HG03025 (cell line): Measurements from ENCODE around the gene GPS1.
"Not testable (repeated sequence)": the region's sequence is repeated elsewhere in the genome, so short reads cannot be mapped to it uniquely, and the experiment has no call there.

ENCODE experiments used
- ATAC-seq: cut with Tn5 transposase; IDR thresholded peaks from one replicate; pipeline ENCODE4 v1.9.1; 2021; ENCODE audit warnings: mild to moderate bottlenecking, moderate library complexity; ENCODE audit not compliant: unreplicated experiment, low FRiP score

Gene GPS1

GRCh38 chr17:82024859-82025258 is 26.8 kb upstream of the GPS1 start:
- no peak for ATAC-seq

DNA sequence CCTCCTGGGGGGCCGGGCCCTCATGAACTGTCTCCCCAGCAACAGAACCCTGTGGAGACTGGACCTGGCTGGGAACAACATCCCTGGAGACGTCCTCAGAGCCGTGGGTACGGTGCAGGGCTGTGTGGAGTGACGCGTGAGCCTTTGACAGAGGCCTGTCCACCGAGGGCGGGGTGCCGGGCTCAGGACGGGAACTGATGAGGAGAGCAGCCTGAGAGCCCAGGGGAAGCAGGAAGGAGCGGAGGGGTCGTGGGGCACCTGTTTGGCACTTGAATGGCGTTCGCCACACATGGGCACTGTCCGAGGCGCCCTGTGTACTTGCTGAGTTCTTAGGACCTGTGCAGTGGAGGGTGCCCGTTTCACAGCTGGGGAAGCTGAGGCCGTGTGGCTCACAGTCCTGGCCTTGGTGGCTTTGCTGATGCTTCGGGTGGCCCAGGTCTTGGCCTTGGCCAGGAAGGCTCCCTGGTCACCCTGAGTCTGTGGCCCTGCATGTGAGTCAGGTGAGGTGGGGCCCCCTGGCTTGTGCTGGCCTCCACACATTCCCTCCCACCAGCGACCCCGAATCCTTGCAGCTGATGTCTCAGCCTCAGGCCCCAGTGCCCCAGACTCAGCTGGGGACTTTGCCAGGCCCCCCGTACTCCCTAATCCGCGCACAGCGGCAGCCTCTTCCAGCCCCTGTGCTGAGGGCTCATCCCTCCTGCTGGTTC is 26.1 kb upstream of the GPS1 start:
- ATAC-seq = no peak

DNA sequence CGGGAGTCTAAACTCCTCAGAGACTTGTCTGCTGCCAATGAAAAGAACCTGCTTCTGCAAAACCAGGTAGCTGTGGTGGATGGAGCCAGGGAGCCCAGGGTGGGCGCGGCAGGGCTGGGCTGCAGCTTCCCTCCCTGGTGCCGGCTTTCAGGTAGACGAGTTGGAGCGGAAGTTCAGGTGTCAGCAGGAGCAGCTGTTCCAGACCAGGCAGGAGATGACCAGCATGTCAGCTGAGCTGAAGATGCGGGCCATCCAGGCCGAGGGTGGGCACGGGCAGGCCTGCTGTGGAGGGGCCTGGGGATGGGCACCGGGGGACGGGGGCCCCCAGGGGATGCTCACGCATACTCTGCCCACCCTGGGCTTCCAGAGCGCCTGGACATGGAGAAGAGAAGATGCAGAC is 23.5 kb upstream of the GPS1 start:
- no peak for ATAC-seq

DNA sequence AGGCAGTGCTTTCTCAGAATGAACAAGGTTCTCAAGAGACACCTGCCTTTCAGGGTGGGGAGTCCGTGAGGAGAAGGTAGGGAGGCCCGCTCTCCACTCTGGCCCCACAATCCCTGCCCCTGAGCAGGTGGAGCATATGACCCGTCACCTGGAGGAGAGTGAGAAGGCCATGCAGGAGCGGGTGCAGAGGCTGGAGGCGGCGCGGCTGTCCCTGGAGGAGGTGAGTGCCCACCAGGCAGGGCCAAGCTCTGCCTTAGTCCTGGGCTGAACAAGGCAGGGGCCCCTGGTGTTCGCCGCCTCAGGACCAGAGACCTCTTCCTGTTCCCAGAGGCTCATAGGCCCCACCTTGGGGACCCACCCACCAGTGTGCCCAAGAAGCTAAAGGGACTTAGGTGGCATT is 22.7 kb upstream of the GPS1 start:
- no peak for ATAC-seq

DNA sequence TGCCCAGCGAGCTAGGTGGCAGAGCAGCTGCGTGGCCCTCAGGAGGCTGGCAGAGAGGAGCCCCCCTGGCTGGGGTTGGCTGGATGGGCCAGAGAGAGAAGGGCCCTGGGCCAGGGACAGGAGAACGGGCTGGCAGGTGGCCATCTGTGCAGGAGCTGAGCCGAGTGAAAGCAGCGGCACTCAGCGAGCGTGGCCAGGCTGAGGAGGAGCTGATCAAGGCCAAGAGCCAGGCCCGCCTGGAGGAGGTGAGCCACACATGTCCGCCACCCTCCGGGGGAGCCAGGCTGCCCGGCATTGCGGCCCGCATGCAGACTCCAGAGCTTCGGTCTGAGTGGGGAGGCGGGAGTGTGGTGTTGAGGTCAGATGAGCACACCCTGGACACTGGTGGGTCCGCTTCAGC is 22.3 kb upstream of the GPS1 start:
- no peak for ATAC-seq

GRCh38 chr17:82029990-82030469 is 21.7 kb upstream of the GPS1 start:
- no peak for ATAC-seq

DNA sequence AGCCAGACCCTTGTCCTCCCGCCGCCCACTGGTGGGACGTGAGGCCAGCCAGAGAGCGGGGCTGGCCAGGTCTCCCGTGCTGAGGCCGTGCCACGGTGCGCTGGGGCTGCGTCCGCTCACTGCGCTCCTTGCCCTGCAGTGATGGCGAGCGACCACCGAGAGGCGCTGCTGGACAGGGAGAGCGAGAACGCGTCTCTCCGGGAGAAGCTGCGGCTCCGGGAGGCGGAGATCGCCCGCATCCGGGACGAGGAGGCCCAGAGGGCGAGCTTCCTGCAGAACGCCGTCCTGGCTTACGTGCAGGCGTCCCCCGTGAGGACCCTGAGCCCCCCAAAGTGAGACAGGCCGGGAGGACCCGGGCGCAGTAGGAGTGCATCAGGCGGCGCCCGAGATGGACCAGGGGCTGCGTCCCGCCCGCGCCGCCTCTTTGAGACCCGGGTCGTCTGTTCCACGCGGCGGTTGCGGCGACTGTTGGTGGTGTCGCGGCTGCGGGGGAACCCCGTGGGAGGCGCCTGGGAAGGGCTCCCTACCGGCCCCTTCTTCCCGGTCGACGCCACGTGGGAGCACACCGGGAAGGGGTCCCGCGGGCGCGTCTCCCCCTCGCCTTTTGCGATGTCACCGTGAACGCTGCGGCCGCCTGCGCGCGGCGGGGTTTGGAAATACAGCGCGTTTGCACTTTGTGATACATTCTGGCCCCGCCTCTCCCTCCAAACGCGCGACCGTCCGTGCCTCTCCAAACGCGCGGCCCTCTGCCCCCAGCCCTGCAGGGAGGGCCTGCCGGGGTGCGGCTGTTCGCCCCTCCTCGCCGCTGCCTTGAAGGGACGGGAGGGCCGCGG is 21.0 kb upstream of the GPS1 start:
- no peak for ATAC-seq

DNA sequence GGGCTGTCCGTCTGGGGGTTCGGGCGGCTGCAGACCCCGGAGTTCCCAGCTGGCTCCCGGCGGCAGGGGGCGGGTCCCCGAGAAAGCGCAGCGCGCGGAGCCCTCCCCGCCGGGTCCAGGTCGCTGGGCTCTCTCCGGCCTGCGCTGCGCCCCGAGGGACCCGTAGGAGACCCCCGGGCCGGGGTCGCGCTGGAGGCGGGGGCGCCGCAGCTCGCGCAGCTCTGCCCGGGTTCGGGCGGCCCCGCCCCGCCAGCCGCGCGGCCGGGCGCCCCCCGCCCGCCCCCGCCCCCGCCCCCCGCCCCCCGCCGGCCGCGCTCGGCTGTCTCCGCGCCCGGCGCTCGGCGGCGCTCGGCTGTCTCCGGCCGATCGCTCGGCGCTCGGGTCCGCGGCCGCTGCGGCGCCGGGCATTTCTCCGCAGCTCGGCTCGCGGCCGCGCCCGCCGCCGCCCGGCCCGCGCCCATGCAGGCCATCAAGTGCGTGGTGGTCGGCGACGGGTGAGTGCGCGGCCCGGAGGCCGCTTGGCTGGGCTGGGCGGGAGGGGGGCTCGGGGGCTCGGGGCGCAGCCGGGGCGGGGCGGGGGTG is 20.3 kb upstream of the GPS1 start, which contains the start of gene RAC3:
TSS of gene RAC3 (plus strand) at position 376 of the 582 bp plus-strand sequence. CDS start at position 460, 84 bp downstream.
- no peak for ATAC-seq

DNA sequence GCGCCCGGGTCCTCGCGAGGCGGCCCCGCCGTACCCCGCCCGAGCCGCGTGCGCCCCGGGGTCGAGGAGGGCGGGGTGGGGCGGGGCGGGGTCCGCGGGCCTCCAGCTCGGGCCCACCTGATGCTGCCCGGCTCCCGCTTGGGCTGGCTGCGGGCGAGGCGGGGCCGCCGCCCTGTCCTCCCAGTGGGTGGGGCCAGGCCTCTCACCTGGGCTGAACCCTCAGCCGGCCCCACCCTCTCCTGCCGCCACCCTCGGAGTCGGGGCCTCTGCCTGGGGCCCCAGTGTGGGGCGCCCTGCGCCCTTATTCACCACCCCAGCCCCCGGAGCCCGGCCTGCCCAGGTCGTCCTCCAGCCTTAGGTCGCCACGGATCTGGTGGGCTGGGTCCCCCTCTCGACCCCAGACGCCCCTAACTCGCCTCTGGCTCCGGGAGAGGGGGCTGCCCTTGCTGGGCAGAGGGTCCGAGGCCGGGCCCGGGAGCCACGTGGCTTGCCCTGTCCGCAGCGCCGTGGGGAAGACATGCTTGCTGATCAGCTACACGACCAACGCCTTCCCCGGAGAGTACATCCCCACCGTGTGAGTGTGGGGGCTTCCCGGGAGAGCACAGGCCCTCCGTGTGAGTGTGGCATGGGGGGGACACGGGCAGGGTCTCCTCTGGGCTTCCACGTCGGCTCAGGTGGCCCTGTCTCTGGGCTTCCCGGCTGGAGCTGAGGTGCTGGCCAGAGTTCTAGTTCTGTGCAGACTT is 19.6 kb upstream of the GPS1 start:
- no peak for ATAC-seq

GRCh38 chr17:82033359-82034085 is 18.2 kb upstream of the GPS1 start:
- no peak for ATAC-seq

DNA sequence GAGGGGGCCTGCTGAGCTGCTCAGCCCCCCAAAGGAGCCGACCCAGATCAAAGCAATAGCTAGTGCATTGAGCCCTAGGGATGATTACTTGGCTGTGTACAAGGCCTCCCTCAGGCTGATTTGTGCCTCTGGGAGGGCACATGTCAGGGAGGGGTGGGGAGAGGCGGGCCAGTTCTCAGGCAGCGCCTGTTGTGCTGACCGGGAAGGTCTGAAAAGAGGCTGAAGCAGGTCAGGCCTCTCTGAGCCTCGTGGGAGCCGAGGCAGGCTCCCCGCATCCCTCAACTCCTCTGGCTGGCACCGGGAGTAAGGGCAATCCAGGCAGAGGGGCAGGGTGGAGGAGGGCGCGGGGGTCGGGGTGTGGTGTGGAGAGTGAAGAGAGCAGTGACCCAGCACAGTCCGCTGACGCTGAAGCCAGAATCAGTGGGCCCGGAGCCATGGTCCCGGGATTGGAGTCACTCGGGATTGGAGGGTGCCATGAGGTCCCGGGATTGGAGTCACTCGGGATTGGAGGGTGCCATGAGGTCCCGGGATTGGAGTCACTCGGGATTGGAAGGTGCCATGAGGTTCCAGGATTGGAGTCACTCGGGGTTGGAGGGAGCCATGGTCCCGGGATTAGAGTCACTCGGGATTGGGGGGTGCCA is 17.2 kb upstream of the GPS1 start:
- no peak for ATAC-seq

DNA sequence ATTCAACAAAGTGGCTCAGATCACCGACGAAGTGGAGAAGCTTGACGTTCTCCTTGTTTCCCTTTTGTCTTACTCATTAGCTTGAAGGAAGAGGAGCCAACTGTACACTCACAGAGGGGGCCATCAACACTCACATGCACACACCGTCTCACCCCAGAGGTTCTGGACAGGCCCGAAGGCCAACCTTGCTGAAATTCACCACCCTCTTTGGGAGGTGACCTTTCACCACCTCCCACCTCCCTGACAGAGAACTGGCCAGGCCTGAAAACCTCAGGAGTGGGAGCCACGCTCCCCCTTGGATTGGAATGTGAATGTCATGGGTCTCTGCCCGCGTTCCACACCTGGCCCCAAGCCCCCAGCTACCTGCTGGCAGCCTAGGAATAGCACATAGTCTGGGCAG is 16.2 kb upstream of the GPS1 start:
- no peak for ATAC-seq

GRCh38 chr17:82035956-82036633 is 15.6 kb upstream of the GPS1 start:
- no peak for ATAC-seq

- no peak for ATAC-seq
Measured at GRCh38 chr17:82036634-82037091, 15.0 kb upstream of the GPS1 start.

DNA sequence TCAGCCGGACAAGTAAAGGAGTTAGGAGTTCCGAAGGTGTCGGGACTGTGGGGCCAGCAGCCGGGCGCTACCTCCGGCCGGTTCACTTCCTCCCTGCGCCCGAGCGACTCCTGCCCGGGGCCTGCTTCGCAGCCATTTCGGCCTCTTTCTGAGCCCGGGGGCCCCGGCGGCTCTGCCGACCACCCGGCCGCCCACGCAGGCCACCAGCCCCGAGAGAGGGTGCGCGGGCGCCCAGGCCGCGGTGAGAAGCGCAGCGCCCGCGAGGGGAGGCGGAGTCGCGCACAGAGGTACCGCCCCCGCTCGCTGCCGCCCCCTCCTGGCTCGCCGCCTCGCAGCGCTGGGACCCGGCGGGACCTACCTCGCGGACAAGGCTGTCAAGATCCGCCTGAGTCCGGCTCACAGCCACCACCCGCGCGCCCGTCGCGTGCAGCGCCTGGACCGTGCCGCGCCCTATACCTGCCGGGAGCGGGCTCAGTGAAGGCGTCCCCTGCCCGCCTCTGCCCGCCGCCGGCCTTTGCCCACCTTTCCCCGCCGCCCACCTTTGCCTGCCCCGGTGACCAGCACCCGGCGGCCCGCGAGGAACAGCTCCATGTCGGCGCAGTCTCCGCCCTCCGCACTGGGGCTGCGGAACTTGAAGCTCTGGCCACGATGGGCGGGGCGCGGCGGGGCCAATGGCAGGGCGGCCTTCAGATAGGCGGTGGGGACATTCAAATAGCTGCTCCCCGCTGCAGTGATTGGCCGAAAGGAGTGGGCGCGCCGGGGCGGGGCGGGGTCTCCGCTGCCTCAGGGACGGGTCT is 14.4 kb upstream of the GPS1 start, which contains the start of gene DCXR:
TSS of gene DCXR (minus strand) at position 606 of the 797 bp plus-strand sequence. CDS start at position 591, 15 bp downstream.
- ATAC-seq = peak; percentile 81

DNA sequence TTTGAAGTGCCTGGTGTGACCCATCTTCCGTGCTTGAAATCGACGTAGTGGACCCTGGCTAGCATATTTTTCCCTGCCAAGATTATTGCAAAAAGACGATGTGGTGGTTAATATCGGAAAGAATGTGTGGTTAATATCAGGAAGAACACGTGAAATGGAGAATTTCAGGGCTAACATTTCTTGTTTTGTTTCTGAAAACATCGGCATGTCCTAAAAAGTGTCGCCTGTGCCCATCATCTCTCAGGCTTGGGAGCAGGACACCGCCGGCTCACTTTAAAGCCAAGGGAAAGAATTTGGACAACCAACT is 13.9 kb upstream of the GPS1 start:
- no peak for ATAC-seq

DNA sequence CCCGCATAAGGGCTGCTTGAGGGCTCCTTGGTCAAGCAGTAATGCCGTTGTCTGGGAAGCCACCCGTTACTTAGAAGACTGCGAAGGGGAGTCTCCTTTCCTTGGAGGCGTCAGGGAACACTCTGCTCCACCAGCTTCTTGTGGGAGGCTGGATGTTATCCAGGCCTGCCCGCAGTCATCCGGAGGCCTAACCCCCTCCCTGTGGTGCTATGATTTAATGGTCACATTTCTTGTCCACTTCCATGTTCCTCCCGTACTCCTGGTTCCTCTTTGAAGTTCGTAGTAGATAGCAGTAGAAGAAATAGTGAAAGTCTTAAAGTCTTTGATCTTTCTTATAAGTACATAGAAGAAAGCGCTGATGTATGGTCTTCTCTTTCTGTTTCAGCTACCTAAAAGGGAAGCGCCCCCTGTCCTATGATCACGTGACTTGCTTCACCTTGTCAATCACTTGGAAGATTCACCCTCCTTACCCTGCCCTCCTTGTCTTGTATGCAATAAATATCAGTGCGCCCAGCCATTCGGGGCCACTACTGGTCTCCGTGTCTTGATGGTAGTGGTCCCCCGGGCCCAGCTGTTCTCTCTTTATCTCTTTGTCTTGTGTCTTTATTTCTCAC is 12.8 kb upstream of the GPS1 start:
- not testable (repeated sequence) for ATAC-seq
